GM10266 (cell line): ENCODE data around the gene ADCK2.
"Not testable (repeated sequence)": the region's sequence is repeated elsewhere in the genome, so short reads cannot be mapped to it uniquely, and the experiment has no call there.

Source experiments
- DNase-seq: peaks from one replicate; pipeline ENCODE4 v3.0.0; 2012; ENCODE audit errors: extremely low spot score
- CTCF ChIP-seq: IDR thresholded peaks from 2 replicates; pipeline ENCODE4 v1.5.1; 2012; ENCODE audit warnings: mild to moderate bottlenecking, low read depth; ENCODE audit not compliant: control insufficient read depth, insufficient read depth; ENCODE audit errors: missing control alignments

The ADCK2 gene

DNA sequence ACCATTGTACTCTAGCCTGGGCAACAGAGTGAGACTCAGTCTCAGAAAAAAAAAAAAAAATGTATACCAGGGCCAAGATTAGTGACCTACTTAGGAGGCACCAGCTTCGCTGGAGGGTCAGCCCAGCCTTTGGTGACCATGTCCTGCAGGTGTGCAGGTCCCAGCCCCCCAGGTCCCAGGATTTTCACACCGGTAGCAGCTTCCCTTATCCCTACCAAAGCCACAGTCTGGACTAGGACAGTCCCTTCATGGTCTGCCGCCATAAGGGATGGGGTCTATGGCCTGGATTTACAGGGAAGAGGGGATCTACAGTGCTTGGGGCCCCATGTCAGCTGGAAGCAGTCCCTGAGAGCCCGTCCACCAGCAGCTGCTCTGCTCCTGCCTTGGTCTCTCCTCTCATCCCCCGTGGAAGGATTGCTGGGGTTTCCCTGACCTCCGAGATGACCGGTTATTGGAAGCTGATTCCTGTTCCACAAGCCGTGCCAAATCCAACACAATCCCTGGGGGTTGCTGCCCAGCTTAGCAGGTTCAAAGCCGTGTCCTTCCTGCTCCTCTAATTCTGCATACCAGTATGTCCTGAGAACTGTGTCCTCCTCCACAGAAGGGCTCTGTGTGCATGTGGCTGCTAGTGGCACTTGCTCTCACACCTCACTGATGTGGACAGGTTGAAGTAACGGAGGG, 12.8 kb downstream of the ADCK2 start:
- DNase-seq, result no peak
- TF ChIP-seq CTCF, result no peak

DNA sequence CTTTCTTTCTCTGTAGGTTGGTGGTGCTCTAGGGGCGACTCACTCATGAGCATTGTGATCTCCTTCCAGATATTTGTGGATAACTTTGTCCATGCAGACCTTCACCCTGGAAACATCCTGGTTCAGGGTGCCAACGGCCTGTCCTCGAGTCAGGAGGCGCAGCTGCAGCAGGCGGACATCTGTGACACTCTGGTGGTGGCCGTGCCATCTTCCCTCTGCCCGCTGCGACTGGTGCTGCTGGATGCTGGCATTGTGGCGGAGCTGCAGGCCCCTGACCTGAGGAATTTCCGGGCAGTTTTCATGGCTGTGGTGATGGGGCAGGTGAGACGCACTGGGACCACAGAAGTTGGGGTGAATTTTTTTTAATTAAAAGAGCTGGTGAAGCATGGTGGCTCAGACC, 14.2 kb downstream of the ADCK2 start:
- no peak for DNase-seq

GRCh38 chr7:140688341-140688740, 15.6 kb downstream of the ADCK2 start:
- no peak for DNase-seq
- TF ChIP-seq CTCF, result no peak

More for the DNA sequence above, 14.2 kb downstream of the ADCK2 start:
- TF ChIP-seq CTCF, result no peak

DNA sequence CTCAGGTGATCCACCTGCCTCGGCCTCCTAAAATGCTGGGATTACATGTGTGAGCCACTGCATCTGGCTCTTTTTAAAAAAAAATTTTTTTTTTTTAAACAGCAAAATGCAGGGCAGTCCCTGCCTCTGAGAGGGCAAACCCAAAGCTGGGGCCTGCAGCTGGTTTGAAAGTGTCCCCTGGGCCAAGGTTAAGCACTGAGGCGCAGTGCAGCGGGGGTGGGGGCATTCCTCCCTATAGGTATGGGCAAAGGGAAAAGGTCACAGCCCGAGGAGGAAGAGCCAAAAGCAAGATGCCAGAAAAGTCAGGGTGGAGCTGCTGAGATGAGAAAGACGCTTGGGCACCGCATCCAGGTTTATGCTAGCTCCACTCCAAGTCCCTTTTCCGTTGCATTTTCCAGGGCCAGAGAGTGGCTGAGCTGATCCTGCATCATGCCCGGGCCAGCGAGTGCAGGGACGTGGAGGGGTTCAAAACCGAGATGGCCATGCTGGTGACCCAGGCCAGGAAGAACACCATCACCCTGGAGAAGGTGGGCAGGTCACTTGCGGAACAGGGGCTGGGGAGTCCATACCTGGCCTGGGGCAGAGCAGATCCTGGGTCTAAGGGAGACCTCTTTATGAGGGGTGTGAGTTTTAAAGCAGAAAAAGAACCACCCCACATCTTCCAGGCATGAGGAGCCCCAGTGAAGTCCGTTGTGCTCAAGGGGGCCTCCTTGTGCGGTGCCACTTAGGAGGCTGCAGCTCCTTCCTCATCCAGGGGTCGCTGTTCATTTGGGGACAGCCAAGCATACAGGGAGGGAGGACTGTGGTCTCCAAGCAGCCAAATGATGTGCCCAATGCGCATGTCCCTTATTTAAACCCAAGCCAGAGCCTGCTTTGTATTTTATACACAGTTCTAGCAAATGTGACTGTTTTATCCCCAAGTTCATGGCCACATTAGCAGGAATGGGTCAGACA, 16.7 kb downstream of the ADCK2 start:
- no peak for DNase-seq
- no peak for TF ChIP-seq CTCF

DNA sequence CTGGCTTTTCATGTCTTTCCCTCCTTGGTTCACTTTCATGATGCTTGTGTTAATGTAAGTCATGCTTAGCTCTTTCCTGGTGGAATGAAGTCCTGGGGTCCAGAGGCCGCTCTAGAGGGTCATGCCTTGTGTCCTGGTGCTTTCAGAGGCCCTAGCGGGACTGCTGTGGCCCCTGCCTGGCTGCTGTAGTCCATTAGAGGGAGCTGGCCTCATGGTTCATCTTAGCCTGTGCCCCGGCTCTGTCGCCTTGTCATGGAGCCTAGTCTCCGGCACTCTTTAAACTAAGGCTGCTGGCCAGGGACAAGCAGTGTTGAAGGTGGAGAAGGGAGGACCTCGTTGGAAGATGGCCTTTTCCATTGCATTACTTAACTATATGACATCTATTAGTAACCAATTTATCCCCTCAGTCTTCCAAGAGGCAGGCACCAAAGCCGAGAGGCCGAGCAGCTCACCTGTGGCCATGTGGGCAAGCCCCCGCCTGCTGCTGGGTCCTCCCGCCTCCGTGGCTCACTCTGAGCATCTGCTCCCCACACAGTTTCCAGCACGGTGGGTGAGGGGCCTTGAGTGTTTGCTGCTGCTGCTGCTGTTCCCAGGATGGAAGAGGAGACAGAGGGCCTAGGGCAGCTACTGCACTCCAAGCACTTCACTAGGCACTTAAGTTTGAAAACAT, 18.8 kb downstream of the ADCK2 start:
- no peak for TF ChIP-seq CTCF
- no peak for DNase-seq

DNA sequence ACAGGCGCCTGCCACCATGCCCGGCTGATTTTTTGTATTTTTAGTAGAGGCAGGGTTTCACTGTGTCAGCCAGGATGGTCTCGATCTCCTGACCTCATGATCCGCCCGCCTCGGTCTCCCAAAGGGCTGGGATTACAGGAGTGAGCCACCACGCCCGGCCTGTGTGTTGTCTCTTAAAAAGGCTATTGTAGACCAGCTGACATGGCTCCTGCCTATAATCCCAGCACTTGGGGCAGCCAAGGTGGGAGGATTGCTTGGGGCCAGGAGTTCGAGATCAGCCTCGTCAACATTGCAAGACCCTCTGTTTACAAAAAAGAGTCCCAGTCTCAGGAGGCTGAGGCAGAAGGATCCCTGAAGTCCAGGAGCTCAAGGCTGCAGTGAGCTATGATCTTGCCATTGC, 21.1 kb downstream of the ADCK2 start:
- not testable (repeated sequence) for DNase-seq

DNA sequence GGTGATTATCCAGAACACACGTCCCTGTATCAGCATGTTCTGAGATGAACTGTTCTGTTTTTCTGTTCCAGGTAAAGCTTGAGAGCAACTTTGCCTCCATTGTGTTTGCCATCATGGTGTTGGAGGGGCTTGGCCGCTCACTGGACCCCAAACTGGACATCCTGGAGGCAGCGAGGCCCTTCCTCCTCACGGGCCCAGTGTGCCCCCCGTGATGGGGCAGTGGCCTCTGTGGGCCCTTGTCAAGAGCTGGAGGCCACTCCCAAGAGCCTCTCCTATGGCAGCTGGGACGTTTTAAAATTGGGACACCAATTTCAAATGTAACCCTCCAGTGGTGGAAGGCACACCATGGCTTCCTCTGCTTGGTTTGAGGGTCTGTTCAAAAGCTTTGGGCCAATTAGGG, 21.8 kb downstream of the ADCK2 start:
- no peak for DNase-seq
- no peak for TF ChIP-seq CTCF
